OCI-LY1 (cell line): ENCODE measurements around the gene TAB2.

Source experiments
- H2AFZ ChIP-seq: fragments of 200-600 bp; sonication (generic), shearing (Covaris generic); 2 replicates; pipeline ENCODE4 v1.6.0; 2014; ENCODE audit warnings: antibody characterized with exemption, mild to moderate bottlenecking, low read length
- H3F3A ChIP-seq: fragments of 200-600 bp; sonication (generic), shearing (Covaris generic); 2 replicates; pipeline ENCODE4 v1.6.0; 2014; ENCODE audit warnings: mild to moderate bottlenecking, antibody characterized with exemption, low read length, moderate library complexity; ENCODE audit not compliant: insufficient read depth
- H3K27ac ChIP-seq: fragments of 200-600 bp; sonication (generic); 2 replicates; pipeline ENCODE4 v1.5.1; 2014; ENCODE audit warnings: low read length, mixed run types, mild to moderate bottlenecking, low read depth; ENCODE audit not compliant: poor library complexity, severe bottlenecking
- H3K27me3 ChIP-seq: fragments of 200-600 bp; sonication (generic); 2 replicates; pipeline ENCODE4 v1.6.0; 2014; ENCODE audit warnings: antibody characterized with exemption, mild to moderate bottlenecking, low read length, moderate library complexity; ENCODE audit not compliant: insufficient read depth
- H3K36me3 ChIP-seq: fragments of 200-600 bp; sonication (generic); 2 replicates; pipeline ENCODE4 v1.6.1; 2014; ENCODE audit warnings: mild to moderate bottlenecking, antibody characterized with exemption, low read length, moderate library complexity, mixed read lengths; ENCODE audit not compliant: insufficient read depth
- H3K4me1 ChIP-seq: fragments of 200-600 bp; sonication (generic); 2 replicates; pipeline ENCODE4 v1.5.1; 2014; ENCODE audit warnings: mild to moderate bottlenecking, low read length, moderate library complexity; ENCODE audit not compliant: insufficient read depth, severe bottlenecking
- H3K4me2 ChIP-seq: fragments of 200-600 bp; sonication (generic), shearing (Covaris generic); 2 replicates; pipeline ENCODE4 v1.6.1; 2014; ENCODE audit warnings: low read length
- H3K4me3 ChIP-seq: fragments of 200-600 bp; sonication (generic); 2 replicates; pipeline ENCODE4 v1.5.1; 2014; ENCODE audit warnings: low read length, low read depth, mild to moderate bottlenecking, mixed read lengths; ENCODE audit not compliant: poor library complexity, severe bottlenecking
- H3K79me2 ChIP-seq: fragments of 200-600 bp; shearing (Covaris generic); 2 replicates; pipeline ENCODE4 v1.6.1; 2016; ENCODE audit warnings: mixed run types, low read length, mixed read lengths; ENCODE audit not compliant: insufficient read depth
- H3K9ac ChIP-seq: fragments of 200-600 bp; sonication (generic), shearing (Covaris generic); 2 replicates; pipeline ENCODE4 v1.6.1; 2014; ENCODE audit warnings: mild to moderate bottlenecking, low read length, mixed read lengths
- H3K9me2 ChIP-seq: fragments of 200-600 bp; sonication (generic), shearing (Covaris generic); 2 replicates; pipeline ENCODE4 v1.6.1; 2014; ENCODE audit warnings: low read depth, mild to moderate bottlenecking, low read length, mixed read lengths
- H3K9me3 ChIP-seq: fragments of 200-600 bp; shearing (Covaris generic); 2 replicates; pipeline ENCODE4 v1.6.1; 2014; ENCODE audit warnings: low read length, mixed read lengths
- H4K20me1 ChIP-seq: fragments of 200-600 bp; sonication (generic), shearing (Covaris generic); 2 replicates; pipeline ENCODE4 v1.6.0; 2016; ENCODE audit warnings: mild to moderate bottlenecking, low read length; ENCODE audit not compliant: insufficient read depth
- EZH2 ChIP-seq: fragments of 200-600 bp; sonication (generic), shearing (Covaris generic); IDR thresholded peaks from 2 replicates; pipeline ENCODE4 v1.8.0; 2017; ENCODE audit warnings: borderline replicate concordance, mixed run types, mild to moderate bottlenecking, antibody characterized with exemption, low read length, moderate library complexity, mixed read lengths
- TF ChIP-seq, protein P1 (sequence below): fragments of 200-600 bp; sonication (generic), shearing (Covaris generic); IDR thresholded peaks from 2 replicates; pipeline ENCODE4 v1.5.1; 2017; ENCODE audit warnings: mild to moderate bottlenecking, antibody characterized with exemption, low read length, moderate library complexity, mixed read lengths

Gene TAB2

DNA sequence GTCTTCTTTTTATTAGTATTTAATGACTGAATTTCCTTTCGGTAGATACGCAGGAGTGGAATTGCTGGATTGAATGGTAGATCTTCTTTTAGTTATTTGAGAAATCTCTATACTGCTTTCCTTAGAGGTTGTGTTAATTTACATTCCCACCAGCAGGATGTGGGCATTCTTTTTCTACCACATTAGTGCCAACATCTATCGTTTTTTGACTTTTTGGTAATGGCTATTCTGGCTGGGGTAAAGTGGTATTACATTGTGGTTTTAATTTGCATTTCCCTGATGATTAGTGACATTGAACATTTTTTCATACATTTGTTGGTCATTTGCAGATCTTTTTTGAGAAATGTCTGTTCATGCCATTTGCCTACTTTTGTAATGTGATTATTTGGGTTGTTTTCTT, 119.7 kb downstream of the TAB2 start:
- no peak overlapping the region for H3K9ac ChIP-seq
- H3K4me1 ChIP-seq, result no peaks in the 10 kb centered on the region
- no peak overlapping the region for H3K27ac ChIP-seq
- H2AFZ ChIP-seq, result no peak overlapping the region
- no peaks in the 10 kb centered on the region for H3K9me2 ChIP-seq
- H3K4me3 ChIP-seq, result no peak overlapping the region
- H3K27me3 ChIP-seq, result no peaks in the 10 kb centered on the region
- H3K36me3 ChIP-seq, result no peaks in the 10 kb centered on the region
- no peaks in the 10 kb centered on the region for H3F3A ChIP-seq
- no peaks in the 10 kb centered on the region for H4K20me1 ChIP-seq
- no peaks in the 10 kb centered on the region for H3K9me3 ChIP-seq
- no peak overlapping the region for H3K4me2 ChIP-seq
- H3K79me2 ChIP-seq, result no peaks in the 10 kb centered on the region
- TF ChIP-seq, protein P1, sequence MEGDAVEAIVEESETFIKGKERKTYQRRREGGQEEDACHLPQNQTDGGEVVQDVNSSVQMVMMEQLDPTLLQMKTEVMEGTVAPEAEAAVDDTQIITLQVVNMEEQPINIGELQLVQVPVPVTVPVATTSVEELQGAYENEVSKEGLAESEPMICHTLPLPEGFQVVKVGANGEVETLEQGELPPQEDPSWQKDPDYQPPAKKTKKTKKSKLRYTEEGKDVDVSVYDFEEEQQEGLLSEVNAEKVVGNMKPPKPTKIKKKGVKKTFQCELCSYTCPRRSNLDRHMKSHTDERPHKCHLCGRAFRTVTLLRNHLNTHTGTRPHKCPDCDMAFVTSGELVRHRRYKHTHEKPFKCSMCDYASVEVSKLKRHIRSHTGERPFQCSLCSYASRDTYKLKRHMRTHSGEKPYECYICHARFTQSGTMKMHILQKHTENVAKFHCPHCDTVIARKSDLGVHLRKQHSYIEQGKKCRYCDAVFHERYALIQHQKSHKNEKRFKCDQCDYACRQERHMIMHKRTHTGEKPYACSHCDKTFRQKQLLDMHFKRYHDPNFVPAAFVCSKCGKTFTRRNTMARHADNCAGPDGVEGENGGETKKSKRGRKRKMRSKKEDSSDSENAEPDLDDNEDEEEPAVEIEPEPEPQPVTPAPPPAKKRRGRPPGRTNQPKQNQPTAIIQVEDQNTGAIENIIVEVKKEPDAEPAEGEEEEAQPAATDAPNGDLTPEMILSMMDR, result no peak
- no peak for TF ChIP-seq EZH2

- H3K9ac ChIP-seq, result no peak overlapping the region
- no peaks in the 10 kb centered on the region for H3K4me1 ChIP-seq
- no peak overlapping the region for H3K4me3 ChIP-seq
- no peaks in the 10 kb centered on the region for H3K9me3 ChIP-seq
- H2AFZ ChIP-seq, result no peak overlapping the region
- no peaks in the 10 kb centered on the region for H4K20me1 ChIP-seq
- H3K9me2 ChIP-seq, result no peaks in the 10 kb centered on the region
- no peaks in the 10 kb centered on the region for H3F3A ChIP-seq
- no peaks in the 10 kb centered on the region for H3K79me2 ChIP-seq
- TF ChIP-seq EZH2, result no peak
- TF ChIP-seq, protein P1, result no peak
- no peaks in the 10 kb centered on the region for H3K27me3 ChIP-seq
- H3K4me2 ChIP-seq, result no peak overlapping the region
- H3K36me3 ChIP-seq, result no peaks in the 10 kb centered on the region
- no peak overlapping the region for H3K27ac ChIP-seq
These were observed 121.3 kb downstream of the TAB2 start for GRCh38 chr6:149438855-149439254.

DNA sequence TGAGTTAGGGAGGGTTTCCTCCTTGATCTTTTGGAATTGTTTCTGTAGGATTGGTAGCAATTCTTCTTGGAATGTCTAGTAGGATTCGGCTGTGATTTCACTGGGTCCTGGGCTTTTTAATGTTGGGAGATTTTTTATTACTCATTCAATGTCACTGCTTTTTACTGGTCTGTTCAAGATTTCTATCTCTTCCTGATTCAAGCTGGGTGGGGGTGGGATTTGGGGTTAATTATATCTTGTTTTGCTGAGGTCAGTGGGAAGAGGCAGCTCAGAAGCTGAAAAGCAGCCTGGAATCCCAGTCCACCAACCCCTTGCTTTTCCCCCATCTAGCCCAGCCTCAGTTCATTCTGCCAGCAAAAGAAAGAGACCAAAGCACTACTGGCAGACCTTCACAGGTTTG, 122.1 kb downstream of the TAB2 start:
- TF ChIP-seq, protein P1, result no peak
- no peak for TF ChIP-seq EZH2
- no peaks in the 10 kb centered on the region for H3K27me3 ChIP-seq
- H3K4me2 ChIP-seq, result no peak overlapping the region
- H3K4me3 ChIP-seq, result no peak overlapping the region
- no peaks in the 10 kb centered on the region for H3F3A ChIP-seq
- H3K27ac ChIP-seq, result no peak overlapping the region
- no peaks in the 10 kb centered on the region for H3K9me3 ChIP-seq
- H3K79me2 ChIP-seq, result no peaks in the 10 kb centered on the region
- no peaks in the 10 kb centered on the region for H3K36me3 ChIP-seq
- no peaks in the 10 kb centered on the region for H3K9me2 ChIP-seq
- no peaks in the 10 kb centered on the region for H3K4me1 ChIP-seq
- no peaks in the 10 kb centered on the region for H4K20me1 ChIP-seq
- no peak overlapping the region for H2AFZ ChIP-seq
- no peak overlapping the region for H3K9ac ChIP-seq
